ENCODE measurements around the gene SERINC5. TPM values are rescaled to one million over a fixed set of nuclear protein-coding genes. Genes with fewer than 3 reads are reported as not detected.

SERINC5 gene
- total RNA-seq, 1 donor from 2014 or later, result 8.3 TPM

DNA sequence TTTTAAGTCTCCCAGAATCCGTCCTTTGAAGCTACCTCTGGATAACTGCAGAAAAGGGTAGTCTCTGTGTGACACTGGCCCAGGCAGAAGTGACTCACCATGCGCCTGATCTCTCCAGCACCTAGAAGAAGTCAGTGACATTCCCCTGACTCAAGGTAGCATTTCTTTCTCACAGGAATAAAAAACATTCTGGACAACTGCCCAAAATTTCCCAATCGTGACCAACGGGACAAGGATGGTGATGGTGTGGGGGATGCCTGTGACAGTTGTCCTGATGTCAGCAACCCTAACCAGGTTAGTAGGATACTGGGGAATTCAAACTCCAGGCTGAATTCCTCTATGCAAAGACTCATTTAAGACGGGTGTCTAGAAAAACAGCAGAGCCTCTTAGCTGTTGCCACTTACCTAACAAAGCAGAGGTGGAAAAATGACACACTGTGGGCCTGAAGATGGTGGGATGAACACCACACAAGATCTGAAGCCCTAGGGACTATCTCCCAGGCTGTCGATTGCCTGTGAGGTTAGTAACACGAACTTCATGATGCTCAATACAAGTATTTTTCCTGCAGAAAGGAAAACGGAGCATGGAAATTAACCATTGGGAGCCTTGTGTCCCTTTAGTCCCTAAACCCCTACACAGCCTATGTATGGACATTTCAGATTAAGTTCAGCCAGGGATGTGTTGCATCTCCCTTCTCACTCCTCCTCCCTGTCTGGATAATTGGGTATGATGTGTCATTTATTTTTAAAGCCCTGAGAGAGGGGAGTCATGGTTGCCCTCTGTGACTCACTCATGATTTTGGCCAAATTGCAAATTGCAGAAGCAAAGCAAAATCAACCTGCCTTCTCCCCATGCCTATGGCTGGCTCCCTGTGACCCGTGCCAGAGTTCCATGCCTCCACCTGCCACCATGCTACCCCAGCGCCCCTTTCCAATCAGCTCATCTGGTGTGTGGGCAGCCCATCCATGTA, 183.5 kb downstream of the SERINC5 start:
- Mint-ChIP-seq H3K36me3 (ENCODE audit: low read depth) (no peaks in the 10 kb centered on the region), H3K27me3 (ENCODE audit: low read depth) (no peaks in the 10 kb centered on the region), H3K4me1 (peaks cover 25% of the 10 kb centered on the region), H3K9me3 (no peaks in the 10 kb centered on the region), H3K4me3 (no peak overlapping the region), H3K27ac (ENCODE audit: unreplicated experiment) (peak overlapping the region; percentile 82)
- TF ChIP-seq, protein P1, sequence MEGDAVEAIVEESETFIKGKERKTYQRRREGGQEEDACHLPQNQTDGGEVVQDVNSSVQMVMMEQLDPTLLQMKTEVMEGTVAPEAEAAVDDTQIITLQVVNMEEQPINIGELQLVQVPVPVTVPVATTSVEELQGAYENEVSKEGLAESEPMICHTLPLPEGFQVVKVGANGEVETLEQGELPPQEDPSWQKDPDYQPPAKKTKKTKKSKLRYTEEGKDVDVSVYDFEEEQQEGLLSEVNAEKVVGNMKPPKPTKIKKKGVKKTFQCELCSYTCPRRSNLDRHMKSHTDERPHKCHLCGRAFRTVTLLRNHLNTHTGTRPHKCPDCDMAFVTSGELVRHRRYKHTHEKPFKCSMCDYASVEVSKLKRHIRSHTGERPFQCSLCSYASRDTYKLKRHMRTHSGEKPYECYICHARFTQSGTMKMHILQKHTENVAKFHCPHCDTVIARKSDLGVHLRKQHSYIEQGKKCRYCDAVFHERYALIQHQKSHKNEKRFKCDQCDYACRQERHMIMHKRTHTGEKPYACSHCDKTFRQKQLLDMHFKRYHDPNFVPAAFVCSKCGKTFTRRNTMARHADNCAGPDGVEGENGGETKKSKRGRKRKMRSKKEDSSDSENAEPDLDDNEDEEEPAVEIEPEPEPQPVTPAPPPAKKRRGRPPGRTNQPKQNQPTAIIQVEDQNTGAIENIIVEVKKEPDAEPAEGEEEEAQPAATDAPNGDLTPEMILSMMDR (conservative IDR thresholded peaks at IDR 0.05), result no peak
- no peak for DNase-seq (ENCODE audit: low read depth, low spot score)

DNA sequence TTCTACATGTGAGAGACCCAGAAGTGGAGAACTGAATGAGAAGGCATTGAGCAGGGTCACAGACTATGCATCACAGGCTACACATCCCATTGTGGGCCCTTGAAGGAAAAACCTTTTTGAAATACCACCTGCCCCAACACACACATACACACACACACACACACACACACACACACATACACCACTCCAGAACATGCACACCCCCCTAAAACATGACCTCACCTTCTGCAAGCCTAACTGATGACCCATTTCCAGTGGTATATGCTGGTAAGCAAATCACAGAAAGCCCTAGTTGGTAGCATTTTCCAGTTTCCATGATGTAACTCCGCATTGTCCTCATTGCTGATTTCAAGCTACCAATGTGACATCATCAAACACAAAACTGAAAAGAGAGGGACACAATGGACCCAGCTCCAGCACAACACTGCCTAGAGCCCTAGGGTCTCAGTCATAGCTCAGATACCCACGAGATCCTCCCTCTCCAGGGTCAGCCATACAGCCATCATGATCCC, 184.3 kb downstream of the SERINC5 start:
- Mint-ChIP-seq H3K4me1 (peaks cover 27% of the 10 kb centered on the region), H3K27ac (ENCODE audit: unreplicated experiment) (peak overlapping the region; percentile 51), H3K27me3 (ENCODE audit: low read depth) (no peaks in the 10 kb centered on the region), H3K4me3 (no peak overlapping the region), H3K36me3 (ENCODE audit: low read depth) (no peaks in the 10 kb centered on the region), H3K9me3 (no peaks in the 10 kb centered on the region)
- TF ChIP-seq, protein P1 (conservative IDR thresholded peaks at IDR 0.05), result no peak
- no peak for DNase-seq (ENCODE audit: low read depth, low spot score)

DNA sequence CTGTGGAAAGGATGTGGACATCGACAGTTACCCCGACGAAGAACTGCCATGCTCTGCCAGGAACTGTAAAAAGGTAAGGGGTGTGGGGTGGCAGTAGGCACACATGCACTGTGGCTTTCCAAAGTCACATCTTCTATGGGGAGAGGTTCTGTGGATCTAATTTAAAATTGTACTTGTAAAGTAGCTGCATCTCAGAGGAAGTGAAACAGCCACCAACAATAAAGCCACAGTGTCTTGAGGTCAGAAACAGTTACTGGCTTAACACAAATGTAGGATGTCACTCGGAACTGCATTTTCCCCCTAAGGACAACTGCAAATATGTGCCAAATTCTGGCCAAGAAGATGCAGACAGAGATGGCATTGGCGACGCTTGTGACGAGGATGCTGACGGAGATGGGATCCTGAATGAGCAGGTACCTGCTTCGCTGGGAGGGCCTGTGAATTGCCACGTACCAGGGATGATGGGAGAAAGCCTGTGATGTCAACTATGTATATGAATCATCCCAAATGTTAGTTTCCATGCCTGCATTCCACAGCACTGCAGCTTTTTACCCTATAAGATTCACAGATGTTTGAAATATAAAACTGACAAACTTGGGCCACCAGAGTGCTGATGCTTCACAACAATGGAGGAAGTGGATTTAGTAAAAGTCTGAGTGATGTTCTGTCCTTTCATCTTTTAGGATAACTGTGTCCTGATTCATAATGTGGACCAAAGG, 185.4 kb downstream of the SERINC5 start:
- Mint-ChIP-seq H3K4me3 (no peak overlapping the region), H3K9me3 (no peaks in the 10 kb centered on the region), H3K4me1 (peaks cover 27% of the 10 kb centered on the region), H3K36me3 (ENCODE audit: low read depth) (no peaks in the 10 kb centered on the region), H3K27me3 (ENCODE audit: low read depth) (no peaks in the 10 kb centered on the region), H3K27ac (ENCODE audit: unreplicated experiment) (no peak overlapping the region)
- no peak for DNase-seq (ENCODE audit: low read depth, low spot score)
- TF ChIP-seq, protein P1 (conservative IDR thresholded peaks at IDR 0.05), result no peak

DNA sequence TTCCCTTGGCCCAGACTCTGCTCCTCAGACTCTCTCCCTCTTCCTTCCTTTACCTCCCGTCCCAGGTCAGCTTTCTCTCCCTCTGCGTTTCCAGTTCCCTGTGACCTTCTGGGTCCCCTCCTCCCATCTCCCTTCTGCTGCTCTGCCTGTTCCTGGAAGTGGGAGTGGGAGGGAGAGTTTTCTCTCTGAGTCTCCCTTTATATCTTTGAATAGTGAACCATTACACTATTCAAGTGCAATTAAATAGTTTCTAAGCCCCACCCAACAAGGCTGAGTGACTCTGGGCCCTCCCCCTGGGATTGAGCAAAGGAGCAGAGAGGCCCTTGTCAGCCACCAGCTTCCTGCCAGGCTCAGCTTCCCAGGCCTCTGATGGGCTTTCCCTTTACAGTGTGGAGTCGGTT, 185.9 kb downstream of the SERINC5 start:
- Mint-ChIP-seq H3K4me1 (peaks cover 32% of the 10 kb centered on the region), H3K4me3 (no peak overlapping the region)
- TF ChIP-seq, protein P1 (conservative IDR thresholded peaks at IDR 0.05), result no peak

DNA sequence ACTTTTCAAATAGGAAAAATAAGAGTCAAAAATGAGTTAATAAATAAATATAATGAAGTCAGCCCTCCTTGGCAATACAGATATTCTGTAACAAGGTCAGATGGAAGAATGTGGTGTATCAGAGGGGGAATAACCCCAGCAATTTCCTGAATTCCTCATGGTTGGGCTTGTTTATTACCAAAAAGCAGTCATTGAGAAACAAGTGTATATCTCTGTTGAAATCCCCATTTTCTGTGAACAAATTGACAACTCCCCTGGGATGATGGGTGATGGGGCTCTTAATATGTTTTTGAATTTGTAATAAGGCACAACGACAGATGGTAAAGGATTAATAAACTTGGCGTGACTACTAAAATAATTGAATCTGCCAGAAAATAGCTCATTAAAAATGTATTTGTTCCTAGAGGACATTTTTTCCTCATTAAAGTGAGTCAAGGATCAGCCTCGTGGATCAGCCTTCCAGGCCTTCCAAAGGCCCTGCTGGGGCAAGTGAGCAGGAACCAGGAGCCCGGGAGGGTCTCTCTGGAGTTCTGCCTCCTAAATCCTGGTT, 186.5 kb downstream of the SERINC5 start:
- no peak for DNase-seq (ENCODE audit: low read depth, low spot score)
- Mint-ChIP-seq H3K27me3 (ENCODE audit: low read depth) (no peaks in the 10 kb centered on the region), H3K27ac (ENCODE audit: unreplicated experiment) (peak overlapping the region; percentile 43)

More for the DNA sequence above, 185.9 kb downstream of the SERINC5 start:
- no peaks in the 10 kb centered on the region for H3K27me3 Mint-ChIP-seq (ENCODE audit: low read depth)
- no peaks in the 10 kb centered on the region for H3K36me3 Mint-ChIP-seq (ENCODE audit: low read depth)
- no peaks in the 10 kb centered on the region for H3K9me3 Mint-ChIP-seq
- DNase-seq (ENCODE audit: low read depth, low spot score), result no peak
- H3K27ac Mint-ChIP-seq (ENCODE audit: unreplicated experiment), result peak overlapping the region; percentile 43

More for the DNA sequence above, 186.5 kb downstream of the SERINC5 start:
- Mint-ChIP-seq H3K4me3 (no peak overlapping the region), H3K9me3 (no peaks in the 10 kb centered on the region), H3K4me1 (peaks cover 36% of the 10 kb centered on the region), H3K36me3 (ENCODE audit: low read depth) (no peaks in the 10 kb centered on the region)
- TF ChIP-seq, protein P1 (conservative IDR thresholded peaks at IDR 0.05), result no peak
